Right renal cortex interstitium (tissue), 3 donors: ENCODE results near the gene CCDC183. TPM values are rescaled to one million over a fixed set of nuclear protein-coding genes. Genes with fewer than 3 reads are reported as not detected.
"Not testable (repeated sequence)": the region's sequence is repeated elsewhere in the genome, so short reads cannot be mapped to it uniquely, and the experiment has no call there.

ENCODE experiments used
- DNase-seq, 3 donors: peaks; one replicate each; pipeline ENCODE4 v3.0.0-alpha.2; 2013; ENCODE audit warnings: low read depth in 3 of 3, low spot score in 2 of 3
- polyA plus RNA-seq, 3 donors: library from polyadenylated mRNA; unstranded; fragments of 120-200 nt; gene quantifications; one replicate each; pipeline ENCODE4 v1.2.1, GENCODE V29; 2013; ENCODE audit not compliant: insufficient read length in 3 of 3

The CCDC183 gene
- polyA plus RNA-seq, 3 donors = 2.5 to 3.4 (median 2.9) TPM

GRCh38 chr9:136823136-136824046 lies 27.3 kb downstream of the CCDC183 start:
- DNase-seq = no peak

- no peak for DNase-seq
These were observed 28.5 kb downstream of the CCDC183 start for GRCh38 chr9:136824496-136825225.

GRCh38 chr9:136825295-136826187 lies 29.4 kb downstream of the CCDC183 start:
- DNase-seq = no peak

GRCh38 chr9:136826188-136826541 lies 30.0 kb downstream of the CCDC183 start:
- no peak for DNase-seq

GRCh38 chr9:136826703-136827582 lies 30.8 kb downstream of the CCDC183 start:
- no peak for DNase-seq

GRCh38 chr9:136827794-136828473 lies 31.8 kb downstream of the CCDC183 start:
- no peak for DNase-seq

- no peak for DNase-seq
These were observed 32.5 kb downstream of the CCDC183 start for GRCh38 chr9:136828474-136829140.

- DNase-seq = no peak
These were observed 33.3 kb downstream of the CCDC183 start for GRCh38 chr9:136829412-136829811.

- no peak for DNase-seq
These were observed 34.1 kb downstream of the CCDC183 start for GRCh38 chr9:136829981-136830885.

GRCh38 chr9:136831002-136831719 lies 35.0 kb downstream of the CCDC183 start:
- no peak for DNase-seq

GRCh38 chr9:136831720-136832104 lies 35.6 kb downstream of the CCDC183 start:
- DNase-seq = no peak

- no peak for DNase-seq
These were observed 36.4 kb downstream of the CCDC183 start for GRCh38 chr9:136832581-136832980.

- DNase-seq = not testable (repeated sequence)
These were observed 37.4 kb downstream of the CCDC183 start for GRCh38 chr9:136833381-136834048.

GRCh38 chr9:136835162-136835931 lies 39.2 kb downstream of the CCDC183 start:
- no peak for DNase-seq

GRCh38 chr9:136835932-136836904 lies 40.1 kb downstream of the CCDC183 start:
- no peak for DNase-seq
